ENCODE measurements around the gene SUN2. TPM values are rescaled to one million over a fixed set of nuclear protein-coding genes. Genes with fewer than 3 reads are reported as not detected.

The SUN2 gene
- total and polyA plus RNA-seq, 5 donors from 2014 or later, result 260 to 454 (median 331) TPM

- H3K4me3 Mint-ChIP-seq, result peak overlapping the region; percentile 68 to 70 (median 70)
- Histone ChIP-seq H3K4me1 (ENCODE audit: control insufficient read depth, insufficient read depth, low read length, poor library complexity, severe bottlenecking) (peaks cover 55% of the 10 kb centered on the region), H3K36me3 (ENCODE audit: control insufficient read depth, insufficient read depth, low read length) (peaks cover 34% of the 10 kb centered on the region), H3K27ac (ENCODE audit: insufficient read depth, low read length, poor library complexity, severe bottlenecking) (no peak overlapping the region), H3K27me3 (ENCODE audit: control insufficient read depth, insufficient read depth, low read length) (no peaks in the 10 kb centered on the region), H3K4me3 (ENCODE audit: low read depth, low read length) (peak overlapping the region; percentile 32), H3K9me3 (ENCODE audit: control insufficient read depth in 2 of 2, low read length in 2 of 2) (no peaks in the 10 kb centered on the region)
- H3K4me1 Mint-ChIP-seq, result peaks cover 20 to 85% (median 67%) of the 10 kb centered on the region in 4 donors
- no peaks in the 10 kb centered on the region for H3K27me3 Mint-ChIP-seq
- peaks cover 0 to 2% (median 0%) of the 10 kb centered on the region in 7 donors for H3K9me3 Mint-ChIP-seq
- ATAC-seq (ENCODE audit: low read depth in 2 of 2), result no peak
- H3K36me3 Mint-ChIP-seq, result peaks cover 14% of the 10 kb centered on the region
- no peak overlapping the region for H3K27ac Mint-ChIP-seq
- no peak for DNase-seq
Measured at GRCh38 chr22:38709306-38709705, 46.5 kb downstream of the SUN2 start.

GRCh38 chr22:38707984-38708383, 47.8 kb downstream of the SUN2 start:
- no peak for DNase-seq
- H3K9me3 Mint-ChIP-seq, result no peaks in the 10 kb centered on the region
- peak overlapping the region; percentile 92 to 94 (median 94) for H3K4me3 Mint-ChIP-seq
- peaks cover 47% of the 10 kb centered on the region for H3K4me1 ChIP-seq (ENCODE audit: control insufficient read depth, insufficient read depth, low read length, poor library complexity, severe bottlenecking)
- peak overlapping the region in 2 of 3 donors; percentile 38 to 71 for H3K27ac Mint-ChIP-seq
- peaks cover 12 to 77% (median 57%) of the 10 kb centered on the region in 4 donors for H3K4me1 Mint-ChIP-seq
- H3K36me3 ChIP-seq (ENCODE audit: control insufficient read depth, insufficient read depth, low read length), result peaks cover 32% of the 10 kb centered on the region
- peaks cover 6% of the 10 kb centered on the region for H3K36me3 Mint-ChIP-seq
- H3K27me3 Mint-ChIP-seq, result no peaks in the 10 kb centered on the region
- H3K27ac ChIP-seq (ENCODE audit: insufficient read depth, low read length, poor library complexity, severe bottlenecking), result peak overlapping the region; percentile 36
- ATAC-seq (ENCODE audit: low read depth in 2 of 2), result no peak
- H3K4me3 ChIP-seq (ENCODE audit: low read depth, low read length), result peak overlapping the region; percentile 96
- H3K9me3 ChIP-seq (ENCODE audit: control insufficient read depth in 2 of 2, low read length in 2 of 2), result no peaks in the 10 kb centered on the region
- no peaks in the 10 kb centered on the region for H3K27me3 ChIP-seq (ENCODE audit: control insufficient read depth, insufficient read depth, low read length)

GRCh38 chr22:38707346-38707745, 48.5 kb downstream of the SUN2 start:
- Histone ChIP-seq H3K27ac (ENCODE audit: insufficient read depth, low read length, poor library complexity, severe bottlenecking) (peak overlapping the region; percentile 36), H3K4me1 (ENCODE audit: control insufficient read depth, insufficient read depth, low read length, poor library complexity, severe bottlenecking) (peaks cover 42% of the 10 kb centered on the region), H3K27me3 (ENCODE audit: control insufficient read depth, insufficient read depth, low read length) (no peaks in the 10 kb centered on the region), H3K36me3 (ENCODE audit: control insufficient read depth, insufficient read depth, low read length) (peaks cover 27% of the 10 kb centered on the region), H3K4me3 (ENCODE audit: low read depth, low read length) (peak overlapping the region; percentile 96), H3K9me3 (ENCODE audit: control insufficient read depth in 2 of 2, low read length in 2 of 2) (no peaks in the 10 kb centered on the region)
- Mint-ChIP-seq H3K4me3 (peak overlapping the region; percentile 92 to 94 (median 94)), H3K4me1 (peaks cover 12 to 71% (median 51%) of the 10 kb centered on the region in 4 donors), H3K36me3 (peaks cover 4% of the 10 kb centered on the region), H3K27ac (peak overlapping the region; percentile 80 to 96 (median 93)), H3K27me3 (no peaks in the 10 kb centered on the region), H3K9me3 (no peaks in the 10 kb centered on the region)
- DNase-seq (no peak), ATAC-seq (ENCODE audit: low read depth in 2 of 2) (no peak)

GRCh38 chr22:38706901-38707195, 49.0 kb downstream of the SUN2 start:
- Histone ChIP-seq H3K27ac (ENCODE audit: insufficient read depth, low read length, poor library complexity, severe bottlenecking) (peak overlapping the region; percentile 87), H3K9me3 (ENCODE audit: control insufficient read depth in 2 of 2, low read length in 2 of 2) (no peaks in the 10 kb centered on the region), H3K4me3 (ENCODE audit: low read depth, low read length) (peak overlapping the region; percentile 96), H3K27me3 (ENCODE audit: control insufficient read depth, insufficient read depth, low read length) (no peaks in the 10 kb centered on the region), H3K4me1 (ENCODE audit: control insufficient read depth, insufficient read depth, low read length, poor library complexity, severe bottlenecking) (peaks cover 47% of the 10 kb centered on the region), H3K36me3 (ENCODE audit: control insufficient read depth, insufficient read depth, low read length) (peaks cover 22% of the 10 kb centered on the region)
- no peak for ATAC-seq (ENCODE audit: low read depth in 2 of 2)
- Mint-ChIP-seq H3K9me3 (no peaks in the 10 kb centered on the region), H3K27ac (peak overlapping the region; percentile 90 to 96 (median 93)), H3K27me3 (no peaks in the 10 kb centered on the region), H3K4me3 (peak overlapping the region; percentile 92 to 94 (median 94)), H3K36me3 (no peaks in the 10 kb centered on the region), H3K4me1 (peaks cover 12 to 66% (median 47%) of the 10 kb centered on the region in 4 donors)
- DNase-seq, result no peak

GRCh38 chr22:38706101-38706900, 49.5 kb downstream of the SUN2 start:
- H3K9me3 ChIP-seq (ENCODE audit: control insufficient read depth in 2 of 2, low read length in 2 of 2), result no peaks in the 10 kb centered on the region
- H3K27me3 ChIP-seq (ENCODE audit: control insufficient read depth, insufficient read depth, low read length), result no peaks in the 10 kb centered on the region
- peak overlapping the region; percentile 90 to 96 (median 93) for H3K27ac Mint-ChIP-seq
- no peaks in the 10 kb centered on the region for H3K36me3 Mint-ChIP-seq
- ATAC-seq (ENCODE audit: low read depth in 2 of 2) (no peak), DNase-seq (peak in 2 of 3 donors; percentile 25 to 46)
- H3K27me3 Mint-ChIP-seq, result peaks cover 3% of the 10 kb centered on the region
- H3K36me3 ChIP-seq (ENCODE audit: control insufficient read depth, insufficient read depth, low read length), result peaks cover 20% of the 10 kb centered on the region
- H3K27ac ChIP-seq (ENCODE audit: insufficient read depth, low read length, poor library complexity, severe bottlenecking), result peak overlapping the region; percentile 87
- H3K4me3 Mint-ChIP-seq, result peak overlapping the region; percentile 92 to 94 (median 94)
- H3K4me1 ChIP-seq (ENCODE audit: control insufficient read depth, insufficient read depth, low read length, poor library complexity, severe bottlenecking), result peaks cover 52% of the 10 kb centered on the region
- no peaks in the 10 kb centered on the region for H3K9me3 Mint-ChIP-seq
- H3K4me1 Mint-ChIP-seq, result peaks cover 11 to 70% (median 48%) of the 10 kb centered on the region in 4 donors
- peak overlapping the region; percentile 96 for H3K4me3 ChIP-seq (ENCODE audit: low read depth, low read length)

- DNase-seq (peak; percentile 97 to 100 (median 99)), ATAC-seq (ENCODE audit: low read depth in 2 of 2) (peak; percentile 80 to 84)
- peaks cover 12% of the 10 kb centered on the region for H3K36me3 ChIP-seq (ENCODE audit: control insufficient read depth, insufficient read depth, low read length)
- H3K27me3 Mint-ChIP-seq, result peaks cover 4% of the 10 kb centered on the region
- no peaks in the 10 kb centered on the region for H3K27me3 ChIP-seq (ENCODE audit: control insufficient read depth, insufficient read depth, low read length)
- no peaks in the 10 kb centered on the region for H3K9me3 ChIP-seq (ENCODE audit: control insufficient read depth in 2 of 2, low read length in 2 of 2)
- peaks cover 8 to 63% (median 40%) of the 10 kb centered on the region in 4 donors for H3K4me1 Mint-ChIP-seq
- peak within 1 kb of the TSS; percentile 87 for H3K27ac ChIP-seq (ENCODE audit: insufficient read depth, low read length, poor library complexity, severe bottlenecking)
- no peaks in the 10 kb centered on the region for H3K36me3 Mint-ChIP-seq
- H3K4me3 Mint-ChIP-seq, result peak within 1 kb of the TSS; percentile 92 to 94 (median 94)
- H3K4me3 ChIP-seq (ENCODE audit: low read depth, low read length), result peak within 1 kb of the TSS; percentile 96
- H3K9me3 Mint-ChIP-seq, result no peaks in the 10 kb centered on the region
- H3K27ac Mint-ChIP-seq, result peak within 1 kb of the TSS; percentile 93 to 99 (median 98)
- peaks cover 56% of the 10 kb centered on the region for H3K4me1 ChIP-seq (ENCODE audit: control insufficient read depth, insufficient read depth, low read length, poor library complexity, severe bottlenecking)
Measured at GRCh38 chr22:38705235-38706100, 50.3 kb downstream of the SUN2 start, which contains the start of gene GTPBP1. Gene GTPBP1, plus strand, starts transcription at chr22:38705944. Its CDS starts 12 bp downstream, at chr22:38705956.

GRCh38 chr22:38704654-38705234, 51.1 kb downstream of the SUN2 start:
- H3K27me3 ChIP-seq (ENCODE audit: control insufficient read depth, insufficient read depth, low read length), result no peaks in the 10 kb centered on the region
- Mint-ChIP-seq H3K4me3 (peak overlapping the region; percentile 80 to 92 (median 84)), H3K27me3 (peaks cover 4% of the 10 kb centered on the region), H3K4me1 (peaks cover 9 to 62% (median 37%) of the 10 kb centered on the region in 4 donors), H3K27ac (peak overlapping the region; percentile 93 to 99 (median 98)), H3K9me3 (no peaks in the 10 kb centered on the region), H3K36me3 (no peaks in the 10 kb centered on the region)
- DNase-seq, result peak in 1 of 3 donors; percentile 31
- peaks cover 59% of the 10 kb centered on the region for H3K4me1 ChIP-seq (ENCODE audit: control insufficient read depth, insufficient read depth, low read length, poor library complexity, severe bottlenecking)
- H3K9me3 ChIP-seq (ENCODE audit: control insufficient read depth in 2 of 2, low read length in 2 of 2), result no peaks in the 10 kb centered on the region
- no peak for ATAC-seq (ENCODE audit: low read depth in 2 of 2)
- H3K36me3 ChIP-seq (ENCODE audit: control insufficient read depth, insufficient read depth, low read length), result peaks cover 5% of the 10 kb centered on the region
- H3K27ac ChIP-seq (ENCODE audit: insufficient read depth, low read length, poor library complexity, severe bottlenecking), result peak overlapping the region; percentile 87
- H3K4me3 ChIP-seq (ENCODE audit: low read depth, low read length), result peak overlapping the region; percentile 90
